GM21737 (cell line): Measurements from ENCODE around the gene PDCL2.

Experiments used
- ATAC-seq: cut with Tn5 transposase; IDR thresholded peaks from one replicate; pipeline ENCODE4 v1.9.1; 2021; ENCODE audit warnings: mild to moderate bottlenecking, moderate library complexity; ENCODE audit not compliant: unreplicated experiment

PDCL2 gene

DNA sequence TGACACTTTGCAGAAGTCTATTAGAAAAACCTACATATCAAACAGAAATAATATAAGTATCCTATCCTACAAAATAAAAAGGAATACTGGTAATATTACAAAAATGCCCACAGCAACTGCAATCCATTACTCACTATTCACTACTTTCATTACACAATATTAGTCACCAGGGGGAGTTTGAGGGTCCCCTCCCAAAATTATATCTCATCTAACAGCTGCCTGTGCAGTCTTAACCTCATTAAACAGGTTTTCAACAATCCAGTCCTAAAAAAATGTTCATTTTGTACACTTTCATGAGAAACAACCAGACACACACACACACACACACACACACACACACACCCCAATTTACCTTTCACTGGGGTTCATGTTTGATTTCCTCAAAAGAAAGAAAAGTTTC is 48.2 kb downstream of the PDCL2 start:
- ATAC-seq: no peak

DNA sequence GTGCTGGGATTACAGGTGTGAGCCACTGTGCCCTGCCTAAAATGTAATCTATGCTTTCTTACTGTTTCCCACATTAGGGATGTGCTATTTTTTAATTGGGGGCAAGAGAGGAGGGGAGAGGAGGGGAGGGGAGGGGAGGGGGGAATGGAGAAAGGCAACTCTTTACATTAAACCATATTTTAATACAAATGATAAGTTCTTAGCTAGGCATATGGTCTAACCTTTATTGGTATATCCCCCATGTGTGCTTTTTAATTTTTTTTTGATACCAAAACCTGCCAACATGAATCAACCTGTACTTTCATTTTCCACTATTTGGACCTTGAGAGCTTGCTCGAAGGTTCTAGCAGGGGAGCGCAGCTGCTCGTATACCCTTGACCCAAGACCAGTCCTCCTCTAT is 51.8 kb downstream of the PDCL2 start:
- no peak for ATAC-seq

DNA sequence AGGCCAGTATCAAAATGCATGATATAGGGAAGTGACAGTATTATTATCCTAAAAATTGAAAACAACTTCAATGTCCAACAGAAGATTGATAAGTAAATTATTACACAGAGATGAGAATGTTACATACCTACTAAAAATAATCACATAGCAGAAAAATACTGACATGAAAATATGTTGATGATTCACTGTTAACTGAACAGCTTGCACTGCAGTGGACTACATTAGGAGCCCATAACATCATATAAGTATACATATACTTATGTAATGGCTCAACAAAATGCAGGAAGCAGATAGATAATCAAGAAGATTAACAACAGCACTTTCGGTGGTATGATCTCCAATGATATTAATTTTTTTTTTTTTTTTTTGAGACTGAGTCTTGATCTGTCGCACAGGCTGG is 52.4 kb downstream of the PDCL2 start:
- no peak for ATAC-seq

DNA sequence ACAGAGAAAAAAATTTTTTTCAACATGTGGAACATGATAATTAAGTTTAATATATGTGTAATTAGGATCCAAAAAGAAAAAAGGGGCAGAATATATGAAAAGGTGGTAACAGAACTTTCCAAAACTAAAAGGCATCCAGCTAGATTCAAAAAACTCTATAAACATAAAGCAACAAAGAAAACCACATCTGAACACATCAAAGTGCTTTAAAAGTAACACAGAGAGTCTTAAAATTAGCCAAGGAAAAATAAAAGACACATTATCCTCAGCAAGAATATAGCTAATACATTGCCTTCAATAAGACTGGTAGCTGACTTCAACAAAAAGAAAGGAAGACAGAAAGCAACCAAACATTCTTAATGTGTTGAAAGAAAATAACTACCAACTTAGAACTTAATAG is 53.5 kb downstream of the PDCL2 start:
- ATAC-seq: no peak

DNA sequence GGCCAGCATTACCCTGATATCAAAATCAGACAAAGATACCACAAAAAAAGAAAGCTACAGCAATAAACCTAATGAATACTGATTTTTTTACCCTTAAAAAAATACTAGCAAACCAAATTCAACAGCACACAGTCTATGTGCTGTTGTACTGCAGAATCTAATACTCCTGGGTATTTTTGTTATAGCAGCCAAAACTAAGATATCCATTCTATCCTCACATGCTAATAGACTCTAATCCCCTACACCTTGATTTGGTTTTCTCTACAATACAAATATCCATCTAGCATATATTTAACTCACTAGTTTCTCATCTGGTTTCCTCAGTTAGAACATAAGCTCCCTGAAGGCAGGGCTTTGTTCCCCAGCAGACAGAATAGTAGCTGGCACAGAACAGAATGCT is 57.7 kb downstream of the PDCL2 start:
- no peak for ATAC-seq

DNA sequence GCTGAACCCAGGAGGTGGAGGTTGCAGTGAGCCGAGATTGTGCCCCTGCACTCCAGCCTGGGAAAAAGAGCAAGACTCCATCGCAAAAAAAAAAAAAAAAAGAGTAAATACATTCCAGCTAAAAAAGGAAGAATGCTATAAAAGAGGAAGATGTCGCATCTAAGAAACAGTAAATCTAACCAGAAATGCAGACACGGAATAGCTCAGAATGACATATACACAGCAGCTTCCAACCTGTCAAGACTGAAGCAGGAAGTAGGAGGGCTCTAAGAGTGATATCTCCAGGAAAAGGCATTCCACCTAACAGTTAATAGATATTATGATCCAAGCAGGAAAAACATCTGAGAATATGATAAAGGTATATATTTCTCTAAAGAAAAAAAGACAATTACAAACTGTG is 61.4 kb downstream of the PDCL2 start:
- no peak for ATAC-seq

DNA sequence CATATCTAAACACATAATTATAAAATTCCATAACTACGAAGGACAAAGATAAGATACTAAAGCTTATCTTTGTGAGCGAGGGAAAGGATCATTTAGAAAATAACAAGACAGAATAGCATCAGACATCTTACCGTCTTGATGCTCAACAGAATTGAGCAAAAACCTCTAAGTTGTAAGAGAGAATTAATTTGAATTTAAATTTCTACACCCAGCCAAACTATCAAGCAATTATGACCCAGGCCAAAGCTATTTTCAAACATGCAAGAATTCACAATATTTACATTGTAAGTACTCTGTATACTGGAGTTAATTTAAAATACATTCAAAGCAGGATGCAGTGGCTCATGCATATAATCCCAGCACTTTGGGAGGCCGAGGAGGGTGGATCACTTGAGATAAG is 61.9 kb downstream of the PDCL2 start:
- ATAC-seq: no peak

DNA sequence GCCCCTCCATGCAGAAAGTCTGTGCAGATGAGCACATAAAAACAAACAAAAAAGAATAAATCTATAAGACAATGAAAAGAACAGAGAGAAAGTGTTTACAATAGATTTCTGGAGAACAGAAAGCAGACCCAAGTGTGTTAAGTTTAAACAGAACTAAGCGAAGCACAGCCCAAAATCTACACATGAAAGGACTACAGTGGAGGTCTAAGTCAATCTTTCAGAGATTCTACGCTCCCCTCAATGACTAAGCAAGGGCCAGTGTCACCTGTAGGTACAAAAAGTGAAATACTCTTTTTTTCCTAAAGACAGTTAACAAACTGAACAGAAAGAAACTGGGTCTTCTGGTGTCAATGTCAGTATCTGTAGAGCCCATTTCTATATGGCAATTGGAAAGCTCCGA is 63.6 kb downstream of the PDCL2 start:
- no peak for ATAC-seq

DNA sequence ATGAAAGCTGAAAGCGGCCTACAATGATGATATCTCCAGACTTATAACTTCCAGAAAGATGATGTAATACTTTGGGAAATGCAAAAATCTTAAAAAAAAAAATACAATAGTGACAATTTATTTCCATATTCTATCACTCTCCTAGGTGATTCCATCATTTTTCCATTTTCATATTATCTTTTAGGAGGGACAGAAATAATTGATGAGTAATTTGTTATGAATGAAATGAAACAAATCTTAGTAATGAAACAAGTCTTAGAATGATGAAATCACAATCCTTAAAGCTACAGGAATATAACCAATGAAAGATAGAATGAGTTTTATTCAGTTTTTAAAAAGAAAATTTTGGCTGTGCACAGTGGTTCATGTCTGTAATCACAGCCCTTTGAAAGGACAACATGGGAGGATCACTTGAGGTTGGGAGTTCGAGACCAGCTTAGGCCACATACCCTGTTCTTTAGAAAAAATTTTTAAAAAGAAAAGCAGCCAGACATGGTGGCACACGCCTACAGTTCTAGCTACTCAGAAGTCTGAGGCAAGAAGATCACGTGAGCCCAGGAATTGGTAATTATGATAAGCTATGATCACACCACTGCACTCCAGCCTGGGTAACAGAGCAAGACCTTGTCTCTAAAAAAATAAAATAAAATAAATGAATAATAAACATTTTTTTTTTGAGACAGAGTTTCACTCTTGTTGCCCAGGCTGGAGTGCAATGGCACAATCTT is 67.0 kb downstream of the PDCL2 start:
- no peak for ATAC-seq

DNA sequence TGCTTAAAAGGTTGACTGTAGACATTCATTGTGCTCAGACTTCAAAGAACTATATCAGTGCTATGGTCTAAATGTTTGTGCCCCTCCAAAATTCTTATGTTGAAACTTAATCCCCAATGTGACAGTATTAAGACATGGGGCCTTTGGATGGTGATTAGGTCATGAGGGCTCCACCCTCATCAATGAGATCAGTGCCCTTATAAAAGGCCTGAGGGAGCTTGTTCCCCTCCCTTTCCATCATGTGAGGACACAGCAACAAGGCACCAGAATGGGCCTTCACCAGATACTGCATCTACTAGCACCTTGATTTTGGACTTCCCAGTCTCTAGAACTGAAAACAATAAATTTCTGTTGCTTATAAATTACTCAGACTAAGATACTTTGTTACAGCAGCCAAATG is 73.6 kb downstream of the PDCL2 start:
- ATAC-seq: no peak

DNA sequence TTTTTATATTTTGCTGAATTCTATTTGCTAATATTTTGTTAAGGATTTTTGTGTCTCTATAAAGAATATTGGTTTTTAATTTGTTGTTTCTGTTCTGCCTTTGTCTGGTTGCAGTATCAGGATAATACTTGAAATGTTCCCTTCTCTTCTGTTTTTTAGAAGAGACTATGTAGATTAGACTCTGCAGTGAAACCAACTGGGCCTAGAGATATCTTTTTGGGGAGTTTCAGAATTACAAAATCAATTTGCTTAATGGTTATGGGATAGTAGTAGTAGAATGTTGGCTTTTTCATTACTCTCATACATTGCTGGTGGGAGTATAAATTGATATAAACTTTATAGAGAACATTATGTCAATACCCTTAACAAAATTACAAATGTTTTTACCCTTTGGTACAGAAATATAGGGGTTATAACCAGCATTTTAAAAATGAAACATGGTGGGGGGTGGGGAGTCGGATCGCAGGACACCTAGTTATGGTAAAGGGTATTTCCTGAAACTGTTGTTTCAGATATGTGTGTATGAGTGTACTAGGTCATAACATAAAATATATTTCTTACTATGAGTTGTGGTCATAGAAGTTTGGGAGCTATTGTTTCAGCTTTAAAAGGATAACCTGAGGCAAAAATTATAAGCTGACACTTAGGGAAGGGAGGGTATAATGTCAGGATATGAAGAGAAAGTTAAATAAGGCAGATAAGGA is 74.4 kb downstream of the PDCL2 start:
- no peak for ATAC-seq

DNA sequence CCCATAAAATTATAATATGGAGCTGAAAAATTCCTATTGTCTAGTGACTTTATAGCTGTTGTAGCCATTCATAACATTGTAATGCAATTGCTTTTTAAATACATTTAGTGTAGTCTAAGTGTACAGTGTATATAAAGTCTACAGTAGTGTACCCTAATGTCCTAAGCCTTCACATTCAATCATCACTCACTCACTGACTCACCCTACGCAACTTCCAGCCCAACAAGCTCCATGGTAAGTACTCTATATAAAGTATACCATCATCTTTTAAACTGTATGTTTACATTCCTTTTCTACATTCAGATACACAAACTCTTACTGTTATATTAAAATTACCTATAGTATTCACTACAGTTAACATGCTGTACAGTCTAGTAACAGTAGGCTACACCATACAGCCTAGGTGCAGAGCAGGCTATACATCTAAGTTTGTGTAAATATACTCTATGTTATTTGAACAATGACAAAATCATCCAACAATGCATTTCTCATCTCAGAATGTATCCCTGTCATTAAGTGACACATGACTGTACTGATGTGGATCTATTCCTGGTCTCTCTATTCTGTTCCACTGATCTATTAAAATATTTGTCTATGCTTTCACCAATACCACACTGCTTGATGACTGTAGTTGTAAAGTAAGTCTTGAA is 79.0 kb downstream of the PDCL2 start:
- ATAC-seq: no peak

DNA sequence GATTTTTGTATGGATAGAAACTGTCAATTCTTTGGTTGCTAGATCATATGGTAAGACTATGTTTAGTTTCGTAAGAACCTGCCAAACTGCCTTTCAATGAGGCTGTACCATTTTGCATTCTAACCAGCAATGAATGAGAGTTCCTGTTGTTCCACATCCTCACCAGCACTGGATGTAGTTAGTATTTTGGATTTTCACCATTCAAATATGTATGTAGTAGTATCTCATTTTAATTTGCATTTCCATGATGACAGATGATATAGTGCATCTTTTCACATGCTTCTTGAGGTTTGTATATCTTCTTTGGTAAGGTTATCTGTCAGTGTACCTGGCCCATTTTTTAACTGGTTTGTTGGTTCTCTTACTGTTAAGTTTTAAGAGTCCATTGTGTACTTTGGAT is 80.0 kb downstream of the PDCL2 start:
- no peak for ATAC-seq

DNA sequence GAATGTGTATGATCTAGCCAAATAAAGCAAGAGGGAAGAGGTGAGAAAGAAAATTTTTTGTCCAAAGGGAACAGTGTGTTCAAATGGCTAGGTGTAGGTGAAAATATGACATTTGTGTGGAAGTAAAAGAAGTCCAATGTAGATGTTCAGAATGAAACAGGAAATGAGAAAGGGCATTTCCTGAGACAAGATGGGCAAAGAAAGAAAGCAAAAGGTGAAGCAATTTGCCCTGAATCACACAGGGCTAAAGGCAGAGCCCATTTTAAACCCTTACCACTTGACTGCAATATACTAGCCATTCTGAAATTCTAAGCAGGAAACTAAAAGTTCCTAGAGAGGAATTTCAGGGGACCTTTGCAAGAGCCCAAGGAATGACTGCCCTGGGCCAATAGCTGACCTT is 81.4 kb downstream of the PDCL2 start:
- ATAC-seq: no peak

DNA sequence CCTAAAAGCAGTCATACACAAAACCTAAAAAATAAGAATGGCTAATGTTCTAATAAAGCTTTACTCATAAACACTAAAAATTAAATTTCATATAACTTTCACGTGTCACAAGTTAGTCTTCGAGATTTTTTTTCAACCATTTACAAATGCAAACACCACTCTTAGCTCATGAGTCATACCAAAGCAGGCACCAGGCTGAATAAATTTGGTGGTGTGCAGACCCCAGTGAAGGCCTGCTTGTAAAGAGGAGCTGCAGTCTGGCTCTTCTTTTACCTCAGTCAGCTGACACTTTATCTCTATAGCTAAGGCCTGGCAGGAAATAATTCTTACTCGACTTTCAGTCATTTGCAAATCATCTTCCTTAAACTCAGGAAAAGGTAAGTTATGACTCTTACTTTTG is 82.8 kb downstream of the PDCL2 start:
- ATAC-seq: no peak

DNA sequence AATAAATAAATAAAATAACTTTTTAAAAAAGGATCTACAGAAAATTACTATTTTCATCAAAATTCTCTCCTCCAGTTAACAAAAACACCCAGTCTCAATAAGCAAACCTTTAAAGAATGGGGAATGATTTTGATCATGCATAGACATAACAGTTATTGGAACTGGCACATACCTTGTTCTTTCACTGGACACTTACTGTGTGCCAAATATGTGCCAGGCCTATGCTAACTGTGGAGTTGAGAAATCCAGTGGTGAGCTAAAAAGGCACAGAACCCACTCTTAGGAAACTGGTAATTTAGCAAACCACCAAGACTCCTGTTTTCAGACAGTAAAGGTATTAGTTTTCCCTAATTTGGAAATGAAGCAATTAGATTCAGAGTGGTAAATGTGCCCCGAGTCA is 84.4 kb downstream of the PDCL2 start:
- ATAC-seq: no peak
